Mesothelial cell of epicardium (in vitro differentiated cells): ENCODE results near the gene PFKFB3. TPM values are rescaled to one million over a fixed set of nuclear protein-coding genes. Genes with fewer than 3 reads are reported as not detected.

Experiments
- DNase-seq, 2 experiments: peaks; one replicate each; pipeline ENCODE4 v3.0.0; 2021; ENCODE audit warnings: low spot score in 2 of 2; ENCODE audit not compliant: unreplicated experiment in 2 of 2
- H3K27ac Mint-ChIP-seq: 2 replicates; pipeline ENCODE4 v1.8.0; 2021; ENCODE audit warnings: mixed read lengths
- H3K27me3 Mint-ChIP-seq: 2 replicates; pipeline ENCODE4 v1.8.0; 2021; ENCODE audit warnings: low read depth, mixed read lengths
- H3K36me3 Mint-ChIP-seq: 2 replicates; pipeline ENCODE4 v1.8.0; 2021; ENCODE audit warnings: mixed read lengths
- H3K4me1 Mint-ChIP-seq: 2 replicates; pipeline ENCODE4 v1.8.0; 2021; ENCODE audit warnings: mixed read lengths
- H3K4me3 Mint-ChIP-seq: 2 replicates; pipeline ENCODE4 v1.8.0; 2021; ENCODE audit warnings: mild to moderate bottlenecking, moderate library complexity, mixed read lengths
- H3K9me3 Mint-ChIP-seq: 2 replicates; pipeline ENCODE4 v1.8.0; 2021; ENCODE audit warnings: mixed read lengths
- CTCF ChIP-seq: fragments of 200-600 bp; sonication (generic); IDR thresholded peaks from one replicate; pipeline ENCODE4 v1.5.0; 2021; ENCODE audit warnings: antibody characterized with exemption; ENCODE audit not compliant: unreplicated experiment
- total RNA-seq: library from RNA; stranded (reverse); gene quantifications from 3 replicates; pipeline ENCODE4 v1.2.1, GENCODE V29; 2021

PFKFB3 gene
- total RNA-seq = 51.0 to 55.0 TPM (median 51.5 TPM) in 3 replicates

GRCh38 chr10:6202684-6203330, at the start of gene PFKFB3:
PFKFB3 (plus strand) TSS chr10:6202932; CDS start chr10:6203261, 329 bp downstream.
- TF ChIP-seq CTCF = peak; percentile 94
- H3K27me3 Mint-ChIP-seq = peaks cover 25% of the 10 kb centered on the region
- H3K4me1 Mint-ChIP-seq = peaks cover 25% of the 10 kb centered on the region
- H3K4me3 Mint-ChIP-seq = peak within 1 kb of the TSS; percentile 94
- peak; percentile 94 to 99 for DNase-seq
- H3K9me3 Mint-ChIP-seq = no peaks in the 10 kb centered on the region
- peak within 1 kb of the TSS; percentile 88 for H3K27ac Mint-ChIP-seq
- H3K36me3 Mint-ChIP-seq = peaks cover 1% of the 10 kb centered on the region

GRCh38 chr10:6153845-6154244, 48.9 kb upstream of the PFKFB3 start:
- no peak for TF ChIP-seq CTCF
- DNase-seq = no peak
- Mint-ChIP-seq H3K4me1 (peaks cover 9% of the 10 kb centered on the region), H3K4me3 (no peak overlapping the region), H3K9me3 (no peaks in the 10 kb centered on the region), H3K27me3 (no peaks in the 10 kb centered on the region), H3K36me3 (peaks cover 6% of the 10 kb centered on the region), H3K27ac (no peak overlapping the region)

GRCh38 chr10:6154566-6154965, 48.2 kb upstream of the PFKFB3 start:
- no peak for TF ChIP-seq CTCF
- Mint-ChIP-seq H3K9me3 (no peaks in the 10 kb centered on the region), H3K36me3 (peaks cover 6% of the 10 kb centered on the region), H3K4me1 (peaks cover 9% of the 10 kb centered on the region), H3K27ac (no peak overlapping the region), H3K27me3 (no peaks in the 10 kb centered on the region), H3K4me3 (no peak overlapping the region)
- DNase-seq = no peak

GRCh38 chr10:6158276-6158675, 44.5 kb upstream of the PFKFB3 start:
- Mint-ChIP-seq H3K4me1 (peaks cover 10% of the 10 kb centered on the region), H3K27me3 (no peaks in the 10 kb centered on the region), H3K36me3 (peaks cover 5% of the 10 kb centered on the region), H3K27ac (peak overlapping the region; percentile 14), H3K9me3 (no peaks in the 10 kb centered on the region), H3K4me3 (no peak overlapping the region)
- TF ChIP-seq CTCF = no peak
- no peak for DNase-seq

- H3K4me1 Mint-ChIP-seq = peaks cover 34% of the 10 kb centered on the region
- no peak for TF ChIP-seq CTCF
- no peaks in the 10 kb centered on the region for H3K27me3 Mint-ChIP-seq
- DNase-seq = no peak
- no peak overlapping the region for H3K27ac Mint-ChIP-seq
- no peak overlapping the region for H3K4me3 Mint-ChIP-seq
- no peaks in the 10 kb centered on the region for H3K9me3 Mint-ChIP-seq
- peaks cover 3% of the 10 kb centered on the region for H3K36me3 Mint-ChIP-seq
These were observed 40.8 kb upstream of the PFKFB3 start for GRCh38 chr10:6161921-6162320.
